HCT116 (cell line): ENCODE results near the gene RAB25. TPM values are rescaled to one million over a fixed set of nuclear protein-coding genes. Genes with fewer than 3 reads are reported as not detected.

Source experiments
- ATAC-seq: fragments of 200-7000 bp; cut with Tn5 transposase; 2 replicates; pipeline ENCODE4 v1.9.1; 2020; ENCODE audit warnings: mild to moderate bottlenecking, moderate library complexity
- BruUV-seq: library from RNA; stranded (reverse); fragments of 400-500 nt; replicated peaks from 2 replicates; lab custom pipeline; 2021; lab: Mats Ljungman, UMichigan
- CTCF ChIA-PET: fragments of 300-600 bp; sonication (Branson Sonifier 250); formaldehyde crosslinking; loops from one replicate; lab custom pipeline; 2021; ENCODE audit warnings: antibody characterized with exemption; lab: Charles Lee
- POLR2A ChIA-PET: fragments of 300-600, 350-600 bp; sonication (Branson Sonifier 250); formaldehyde crosslinking; loops from one replicate; lab custom pipeline; 2021; ENCODE audit warnings: antibody characterized with exemption; lab: Charles Lee
- RAD21 ChIA-PET, 2 experiments: fragments of 300-600 bp; sonication (Branson Sonifier 250); formaldehyde crosslinking; loops; one replicate each; lab custom pipeline; 2023; ENCODE audit warnings: low total read pairs in 2 of 2; ENCODE audit not compliant: uncharacterized antibody in 2 of 2, unreplicated experiment in 2 of 2, low non-redundant PET in 1 of 2; lab: Charles Lee
- DNase-seq: peaks from one replicate; pipeline ENCODE4 v3.0.0-alpha.2; 2010; ENCODE audit warnings: low read depth, low spot score
- H2AFZ ChIP-seq: fragments of 200-600 bp; shearing (Covaris generic), sonication (generic); 2 replicates; pipeline ENCODE4 v1.6.1; 2017; ENCODE audit warnings: low read depth, mixed run types, mixed read lengths, antibody characterized with exemption, low read length; ENCODE audit not compliant: poor library complexity, severe bottlenecking
- H3K27ac ChIP-seq: 2 replicates; pipeline ENCODE4 v1.5.1; 2012; ENCODE audit warnings: low read depth, low read length
- H3K27me3 ChIP-seq: fragments of 200-600 bp; sonication (generic); 2 replicates; pipeline ENCODE4 v1.6.1; 2016; ENCODE audit warnings: mixed run types, low read length, mixed read lengths; ENCODE audit not compliant: insufficient read depth
- H3K36me3 ChIP-seq, 2 experiments: fragments of 200-500 bp in 1 of 2; fragments of 200-600 bp in 1 of 2; sonication (Bioruptor generic) in 1 of 2; sonication (generic) in 1 of 2; 2 replicates each; pipeline versions ENCODE4 v1.5.1 to v1.6.1; 2014 to 2016; ENCODE audit warnings: low read length in 2 of 2, inconsistent platforms in 1 of 2, mixed read lengths in 1 of 2, mixed run types in 1 of 2; ENCODE audit not compliant: insufficient read depth in 2 of 2, control insufficient read depth in 1 of 2
- H3K4me1 ChIP-seq, 2 experiments: fragments of 200-600 bp in 1 of 2; sonication (generic) in 1 of 2; 2 replicates each; pipeline versions ENCODE4 v1.5.1 to v1.6.1; 2012 to 2017; ENCODE audit warnings: low read length in 2 of 2, inconsistent platforms in 1 of 2, mild to moderate bottlenecking in 1 of 2, mixed read lengths in 1 of 2, mixed run types in 1 of 2, moderate library complexity in 1 of 2; ENCODE audit not compliant: insufficient read depth in 2 of 2, control insufficient read depth in 1 of 2
- H3K4me2 ChIP-seq: fragments of 200-600 bp; sonication (generic); 2 replicates; pipeline ENCODE4 v1.6.1; 2017; ENCODE audit warnings: mixed run types, low read length, mixed read lengths
- H3K4me3 ChIP-seq, 2 experiments: fragments of 200-600 bp in 1 of 2; sonication (generic) in 1 of 2; replicated peaks in 1 of 2; 2 replicates each; pipeline ENCODE4 v1.5.1; 2011 to 2016; ENCODE audit warnings: low read length in 2 of 2, control low read depth in 1 of 2, low read depth in 1 of 2, mild to moderate bottlenecking in 1 of 2, mixed read lengths in 1 of 2, mixed run types in 1 of 2
- H3K79me2 ChIP-seq: fragments of 200-600 bp; sonication (generic); 2 replicates; pipeline ENCODE4 v1.6.1; 2017; ENCODE audit warnings: mild to moderate bottlenecking, mixed run types, low read length, moderate library complexity, mixed read lengths; ENCODE audit not compliant: insufficient read depth
- H3K9ac ChIP-seq: fragments of 200-600 bp; sonication (generic); 2 replicates; pipeline ENCODE4 v1.6.1; 2016; ENCODE audit warnings: low read length, mixed read lengths
- H3K9me2 ChIP-seq: fragments of 200-600 bp; sonication (generic), shearing (Covaris generic); 2 replicates; pipeline ENCODE4 v1.6.1; 2017; ENCODE audit warnings: mixed run types, mild to moderate bottlenecking, moderate library complexity; ENCODE audit not compliant: insufficient read depth
- H3K9me3 ChIP-seq, 2 experiments: fragments of 200-500 bp in 1 of 2; fragments of 200-600 bp in 1 of 2; sonication (Bioruptor generic) in 1 of 2; sonication (generic) in 1 of 2; 2 replicates each; pipeline ENCODE4 v1.6.1; 2014 to 2017; ENCODE audit warnings: low read length in 2 of 2, mixed read lengths in 2 of 2, inconsistent platforms in 1 of 2, low read depth in 1 of 2, mild to moderate bottlenecking in 1 of 2, mixed run types in 1 of 2, moderate library complexity in 1 of 2; ENCODE audit not compliant: control insufficient read depth in 1 of 2, insufficient read depth in 1 of 2
- H4K20me1 ChIP-seq: fragments of 200-600 bp; sonication (generic), shearing (Covaris generic); 2 replicates; pipeline ENCODE4 v1.6.1; 2017; ENCODE audit warnings: mixed run types, mild to moderate bottlenecking, moderate library complexity; ENCODE audit not compliant: insufficient read depth
- CBX3 ChIP-seq: IDR thresholded peaks from 2 replicates; pipeline ENCODE4 v1.6.1; 2012; ENCODE audit warnings: low read depth
- CEBPB ChIP-seq: IDR thresholded peaks from 2 replicates; pipeline ENCODE4 v1.6.1; 2012; ENCODE audit warnings: low read depth
- EZH2 ChIP-seq: fragments of 200-600 bp; sonication (generic); IDR thresholded peaks from 2 replicates; pipeline ENCODE4 v1.6.1; 2017; ENCODE audit warnings: antibody characterized with exemption, mixed run types
- EZH2phosphoT487 ChIP-seq: fragments of 200-600 bp; IDR thresholded peaks from 2 replicates; pipeline ENCODE4 v1.6.1; 2018; ENCODE audit warnings: antibody characterized with exemption, borderline replicate concordance
- POLR2A ChIP-seq: IDR thresholded peaks from 2 replicates; pipeline ENCODE4 v1.7.0; 2011; ENCODE audit warnings: borderline replicate concordance; ENCODE audit not compliant: insufficient read depth, insufficient read length; ENCODE audit errors: extremely low read depth
- POLR2AphosphoS5 ChIP-seq: IDR thresholded peaks from 2 replicates; pipeline ENCODE4 v1.6.1; 2011; ENCODE audit warnings: mild to moderate bottlenecking, low read depth, low read length, moderate library complexity
- RAD21 ChIP-seq: IDR thresholded peaks from 2 replicates; pipeline ENCODE4 v1.6.1; 2012; ENCODE audit warnings: low read depth, mild to moderate bottlenecking
- REST ChIP-seq: IDR thresholded peaks from 2 replicates; pipeline ENCODE4 v1.6.1; 2012; ENCODE audit warnings: low read depth
- SIN3A ChIP-seq: IDR thresholded peaks from 2 replicates; pipeline ENCODE4 v1.6.1; 2012; ENCODE audit warnings: low read depth
- SRF ChIP-seq: IDR thresholded peaks from 2 replicates; pipeline ENCODE4 v1.6.1; 2012; ENCODE audit warnings: low read depth
- TCF7L2 ChIP-seq: IDR thresholded peaks from 2 replicates; pipeline ENCODE4 v1.7.0; 2011; ENCODE audit warnings: borderline replicate concordance, inconsistent platforms; ENCODE audit not compliant: insufficient read depth, insufficient read length; ENCODE audit errors: extremely low read depth
- YY1 ChIP-seq: IDR thresholded peaks from 2 replicates; pipeline ENCODE4 v1.6.1; 2011; ENCODE audit warnings: low read length, low read depth, moderate library complexity, mild to moderate bottlenecking; ENCODE audit not compliant: insufficient replicate concordance; ENCODE audit errors: extremely low read depth
- ZBTB33 ChIP-seq: IDR thresholded peaks from 2 replicates; pipeline ENCODE4 v1.6.1; 2011; ENCODE audit warnings: mild to moderate bottlenecking, low read length, moderate library complexity; ENCODE audit not compliant: insufficient replicate concordance; ENCODE audit errors: extremely low read depth
- ZFX ChIP-seq: fragments of 450-650 bp; IDR thresholded peaks from 2 replicates; pipeline ENCODE4 v1.6.1; 2017
- ZNF274 ChIP-seq: fragments of 200-500 bp; sonication (Bioruptor generic); IDR thresholded peaks from 2 replicates; pipeline ENCODE4 v1.6.1; 2014; ENCODE audit warnings: mild to moderate bottlenecking, low read depth, low read length, inconsistent platforms
- intact Hi-C: fragments of 100-400 bp; cut with micrococcal nuclease; formaldehyde crosslinking; loops from 2 replicates; pipeline ENCODE4 v1.10.0; 2022
- total RNA-seq: library from RNA; stranded (reverse); gene quantifications from one replicate; pipeline ENCODE4 v1.2.1, GENCODE V29; 2021; ENCODE audit not compliant: unreplicated experiment

Gene RAB25
- total RNA-seq, 1 experiment from 2014 or later = 142 TPM

- TF ChIP-seq ZFX = no peak
These were observed 56.6 kb downstream of the RAB25 start (continued) for GRCh38 chr1:156117414-156118176.

GRCh38 chr1:156118177-156118868 is 57.4 kb downstream of the RAB25 start:
- Histone ChIP-seq H3K36me3 (peaks cover 0 to 11% of the 10 kb centered on the region in 2 experiments; a peak in 1 of 4 replicates), H3K4me2 (peak overlapping the region; percentile 90)
- POLR2A ChIA-PET = interaction anchor here (3.1 kb wide), 1 partner anchor 15 kb away, joined by 11 read pairs; no protein-coding TSS in a partner anchor
- TF ChIP-seq REST (no peak), EZH2phosphoT487 (no peak), YY1 (no peak), CEBPB (no peak), TCF7L2 (no peak), POLR2AphosphoS5 (no peak), CBX3 (no peak), SRF (no peak), ZBTB33 (no peak), RAD21 (no peak), EZH2 (no peak), ZNF274 (no peak), SIN3A (no peak), POLR2A (no peak)

More at GRCh38 chr1:156118177-156118868, 57.4 kb downstream of the RAB25 start:
- H3K79me2 ChIP-seq = peaks cover 88% of the 10 kb centered on the region
- ChIA-PET CTCF (interaction anchor here (0.5 to 1.1 kb wide), 3 partner anchors 12 to 107 kb away, joined by 3 to 4 read pairs (median 3); no protein-coding TSS in a partner anchor), RAD21 (no interaction called here)
- peaks cover 4% of the 10 kb centered on the region; the same call in 1 of the 2 replicates for H4K20me1 ChIP-seq
- H3K9me3 ChIP-seq = no peaks in the 10 kb centered on the region
- H3K9ac ChIP-seq = peak overlapping the region; percentile 54
- ATAC-seq = no peak
- BruUV-seq = no TSS peak
- no peak for DNase-seq
- H3K27ac ChIP-seq = peak overlapping the region; percentile 76
- peaks cover 77 to 86% of the 10 kb centered on the region in 2 experiments for H3K4me1 ChIP-seq
- intact Hi-C loops = no loop called here
- no peaks in the 10 kb centered on the region for H3K9me2 ChIP-seq
- no peaks in the 10 kb centered on the region for H3K27me3 ChIP-seq
- no peak overlapping the region for H2AFZ ChIP-seq
- H3K4me3 ChIP-seq = peak overlapping the region; percentile 26 to 47
